Adipocyte (in vitro differentiated cells): ENCODE data around the gene FCN1.

Experiments
- DNase-seq: peaks from one replicate; pipeline ENCODE4 v3.0.0-alpha.2; 2015; ENCODE audit warnings: low read depth
- H3K27me3 ChIP-seq: replicated peaks from 2 replicates; pipeline ENCODE4 v1.7.0; 2013; ENCODE audit warnings: mild to moderate bottlenecking, low read length, moderate library complexity; ENCODE audit not compliant: control insufficient read depth, insufficient read depth
- H3K36me3 ChIP-seq: 2 replicates; pipeline ENCODE4 v1.7.0; 2013; ENCODE audit warnings: low read length, mild to moderate bottlenecking, moderate library complexity; ENCODE audit not compliant: control insufficient read depth, insufficient read depth, severe bottlenecking
- H3K4me1 ChIP-seq: 2 replicates; pipeline ENCODE4 v1.7.0; 2013; ENCODE audit warnings: mild to moderate bottlenecking, low read length, moderate library complexity; ENCODE audit not compliant: control insufficient read depth, insufficient read depth
- H3K4me3 ChIP-seq: 2 replicates; pipeline ENCODE4 v1.7.0; 2013; ENCODE audit warnings: mild to moderate bottlenecking, low read length, moderate library complexity
- H3K9ac ChIP-seq: 2 replicates; pipeline ENCODE4 v1.7.0; 2013; ENCODE audit warnings: mild to moderate bottlenecking, low read length, moderate library complexity
- H3K9me3 ChIP-seq: 2 replicates; pipeline ENCODE4 v1.7.0; 2013; ENCODE audit warnings: mild to moderate bottlenecking, low read length, moderate library complexity; ENCODE audit not compliant: control insufficient read depth

FCN1 gene

GRCh38 chr9:134875371-134875770 is 42.3 kb downstream of the FCN1 start:
- Histone ChIP-seq H3K4me3 (no peak overlapping the region), H3K36me3 (no peaks in the 10 kb centered on the region), H3K27me3 (peaks cover 41% of the 10 kb centered on the region), H3K9ac (no peak overlapping the region), H3K4me1 (no peaks in the 10 kb centered on the region), H3K9me3 (peaks cover 6% of the 10 kb centered on the region)
- DNase-seq, result no peak

GRCh38 chr9:134872482-134873231 is 45.1 kb downstream of the FCN1 start:
- H3K27me3 ChIP-seq, result peaks cover 44% of the 10 kb centered on the region
- DNase-seq, result no peak
- no peak overlapping the region for H3K4me3 ChIP-seq
- H3K36me3 ChIP-seq, result no peaks in the 10 kb centered on the region
- no peak overlapping the region for H3K9ac ChIP-seq
- H3K9me3 ChIP-seq, result peaks cover 6% of the 10 kb centered on the region
- no peaks in the 10 kb centered on the region for H3K4me1 ChIP-seq

GRCh38 chr9:134871697-134872340 is 45.9 kb downstream of the FCN1 start:
- no peaks in the 10 kb centered on the region for H3K4me1 ChIP-seq
- no peak for DNase-seq
- peaks cover 6% of the 10 kb centered on the region for H3K9me3 ChIP-seq
- no peak overlapping the region for H3K9ac ChIP-seq
- H3K36me3 ChIP-seq, result no peaks in the 10 kb centered on the region
- H3K27me3 ChIP-seq, result peaks cover 44% of the 10 kb centered on the region
- H3K4me3 ChIP-seq, result no peak overlapping the region

- Histone ChIP-seq H3K9ac (no peak overlapping the region), H3K4me3 (no peak overlapping the region), H3K9me3 (peaks cover 6% of the 10 kb centered on the region), H3K27me3 (peaks cover 44% of the 10 kb centered on the region), H3K36me3 (no peaks in the 10 kb centered on the region), H3K4me1 (no peaks in the 10 kb centered on the region)
- DNase-seq, result no peak
These were observed 46.7 kb downstream of the FCN1 start for GRCh38 chr9:134870746-134871662.

- H3K9ac ChIP-seq, result no peak overlapping the region
These were observed 47.4 kb downstream of the FCN1 start for GRCh38 chr9:134870301-134870694.

GRCh38 chr9:134869554-134870300 is 48.0 kb downstream of the FCN1 start:
- DNase-seq, result no peak
- Histone ChIP-seq H3K36me3 (no peaks in the 10 kb centered on the region), H3K27me3 (peaks cover 46% of the 10 kb centered on the region), H3K4me3 (no peak overlapping the region), H3K9ac (no peak overlapping the region), H3K4me1 (peaks cover 1% of the 10 kb centered on the region), H3K9me3 (peaks cover 6% of the 10 kb centered on the region)

More at GRCh38 chr9:134870301-134870694, 47.4 kb downstream of the FCN1 start:
- H3K36me3 ChIP-seq, result no peaks in the 10 kb centered on the region
- no peak for DNase-seq
- H3K27me3 ChIP-seq, result peaks cover 40% of the 10 kb centered on the region
- no peaks in the 10 kb centered on the region for H3K4me1 ChIP-seq
- H3K4me3 ChIP-seq, result no peak overlapping the region
- peaks cover 6% of the 10 kb centered on the region for H3K9me3 ChIP-seq

- H3K9ac ChIP-seq, result no peak overlapping the region
- no peaks in the 10 kb centered on the region for H3K36me3 ChIP-seq
- H3K9me3 ChIP-seq, result no peaks in the 10 kb centered on the region
- peaks cover 9% of the 10 kb centered on the region for H3K4me1 ChIP-seq
- no peak overlapping the region for H3K4me3 ChIP-seq
- H3K27me3 ChIP-seq, result peaks cover 49% of the 10 kb centered on the region
- no peak for DNase-seq
These were observed 48.8 kb downstream of the FCN1 start for GRCh38 chr9:134868751-134869553.

GRCh38 chr9:134867917-134868750 is 49.6 kb downstream of the FCN1 start:
- no peak for DNase-seq
- H3K27me3 ChIP-seq, result peaks cover 44% of the 10 kb centered on the region
- H3K9me3 ChIP-seq, result no peaks in the 10 kb centered on the region
- H3K9ac ChIP-seq, result no peak overlapping the region
- peaks cover 10% of the 10 kb centered on the region for H3K4me1 ChIP-seq
- H3K4me3 ChIP-seq, result no peak overlapping the region
- no peaks in the 10 kb centered on the region for H3K36me3 ChIP-seq

- Histone ChIP-seq H3K9me3 (peaks cover 12% of the 10 kb centered on the region), H3K4me3 (no peak overlapping the region), H3K4me1 (peaks cover 10% of the 10 kb centered on the region), H3K27me3 (peaks cover 19% of the 10 kb centered on the region), H3K36me3 (no peaks in the 10 kb centered on the region), H3K9ac (no peak overlapping the region)
- no peak for DNase-seq
These were observed 52.9 kb downstream of the FCN1 start for GRCh38 chr9:134864821-134865190.
